Esophagus muscularis mucosa (tissue), 4 donors: ENCODE data around the gene NUFIP1. TPM values are rescaled to one million over a fixed set of nuclear protein-coding genes. Genes with fewer than 3 reads are reported as not detected.
"Not testable (repeated sequence)": the region's sequence is repeated elsewhere in the genome, so short reads cannot be mapped to it uniquely, and the experiment has no call there.

Experiments used
- DNase-seq: peaks from one replicate; pipeline ENCODE4 v3.0.0-alpha.2; 2017; ENCODE audit errors: extremely low spot score
- H3K27ac ChIP-seq, 4 donors: fragments of 200-600 bp; sonication (generic); replicated peaks in 1 of 4; 1 replicate in 3 of 4; 2 replicates in 1 of 4; pipeline ENCODE4 v1.5.1; 2016 to 2019; ENCODE audit warnings: mild to moderate bottlenecking in 1 of 4
- H3K27me3 ChIP-seq, 4 donors: fragments of 200-600 bp; sonication (generic); one replicate each; pipeline versions ENCODE4 v1.5.1 to v1.6.0; 2016 to 2019
- H3K36me3 ChIP-seq, 4 donors: fragments of 200-600 bp; sonication (generic); one replicate each; pipeline ENCODE4 v1.5.1; 2016 to 2019
- H3K4me1 ChIP-seq, 4 donors: fragments of 200-600 bp; sonication (generic); one replicate each; pipeline ENCODE4 v1.5.1; 2016 to 2019
- H3K4me3 ChIP-seq, 4 donors: fragments of 200-600 bp; sonication (generic); 1 replicate in 2 of 4; 2 replicates in 2 of 4; pipeline ENCODE4 v1.5.1; 2016 to 2019; ENCODE audit warnings: mild to moderate bottlenecking in 4 of 4, moderate library complexity in 1 of 4
- H3K9me3 ChIP-seq, 4 donors: fragments of 200-600 bp; sonication (generic); 1 replicate in 3 of 4; 2 replicates in 1 of 4; pipeline ENCODE4 v1.5.1; 2016 to 2019
- EP300 ChIP-seq: sonication (generic); formaldehyde crosslinking; IDR thresholded peaks from one replicate; pipeline ENCODE4 v1.6.1; 2017; ENCODE audit warnings: antibody characterized with exemption
- POLR2A ChIP-seq: fragments of 450-650 bp; IDR thresholded peaks from one replicate; pipeline ENCODE4 v1.6.1; 2017; ENCODE audit warnings: antibody characterized with exemption, moderate library complexity, mild to moderate bottlenecking, low read depth
- POLR2AphosphoS5 ChIP-seq, 2 donors: sonication (generic); formaldehyde crosslinking; IDR thresholded peaks; one replicate each; pipeline ENCODE4 v1.6.1; 2017; ENCODE audit warnings: antibody characterized with exemption in 2 of 2
- WGBS: methylation state at CpG from one replicate; pipeline ENCODE4 v1.1.5; 2018; 5-methylcytosine and 5-hydroxymethylcytosine counted together
- intact Hi-C: fragments of 100-400 bp; cut with DNase I; formaldehyde crosslinking; loops from one replicate; pipeline ENCODE4 v1.15.1; 2023
- total RNA-seq, 4 donors: library from RNA; depleted of rRNA; stranded (reverse); fragments of >200 nt; gene quantifications; one replicate each; pipeline versions ENCODE4 v1.1.0 to v1.2.1, GENCODE V29; 2016
- TF ChIP-seq, protein P1 (sequence below), 3 experiments: fragments of 200-600 bp in 2 of 3; fragments of 450-650 bp in 1 of 3; sonication (generic) in 2 of 3; IDR thresholded peaks; one replicate each; pipeline ENCODE4 v1.5.1; 2017 to 2019; ENCODE audit warnings: antibody characterized with exemption in 3 of 3, mild to moderate bottlenecking in 2 of 3, moderate library complexity in 1 of 3

NUFIP1 gene
- total RNA-seq, 4 donors from 2014 or later = 3.3 to 4.2 (median 3.9) TPM

GRCh38 chr13:45021250-45021649, 32.0 kb upstream of the NUFIP1 start:
- H3K4me1 ChIP-seq = no peaks in the 10 kb centered on the region
- H3K9me3 ChIP-seq = no peaks in the 10 kb centered on the region
- intact Hi-C loops = no loop called here
- no peaks in the 10 kb centered on the region for H3K27me3 ChIP-seq
- no peak overlapping the region for H3K27ac ChIP-seq
- DNase-seq = no peak
- H3K4me3 ChIP-seq = no peak overlapping the region
- peaks cover 29 to 87% (median 47%) of the 10 kb centered on the region in 4 donors for H3K36me3 ChIP-seq
- no peak for TF ChIP-seq POLR2AphosphoS5 (IDR thresholded peaks at IDR 0.05)
- TF ChIP-seq, protein P1, sequence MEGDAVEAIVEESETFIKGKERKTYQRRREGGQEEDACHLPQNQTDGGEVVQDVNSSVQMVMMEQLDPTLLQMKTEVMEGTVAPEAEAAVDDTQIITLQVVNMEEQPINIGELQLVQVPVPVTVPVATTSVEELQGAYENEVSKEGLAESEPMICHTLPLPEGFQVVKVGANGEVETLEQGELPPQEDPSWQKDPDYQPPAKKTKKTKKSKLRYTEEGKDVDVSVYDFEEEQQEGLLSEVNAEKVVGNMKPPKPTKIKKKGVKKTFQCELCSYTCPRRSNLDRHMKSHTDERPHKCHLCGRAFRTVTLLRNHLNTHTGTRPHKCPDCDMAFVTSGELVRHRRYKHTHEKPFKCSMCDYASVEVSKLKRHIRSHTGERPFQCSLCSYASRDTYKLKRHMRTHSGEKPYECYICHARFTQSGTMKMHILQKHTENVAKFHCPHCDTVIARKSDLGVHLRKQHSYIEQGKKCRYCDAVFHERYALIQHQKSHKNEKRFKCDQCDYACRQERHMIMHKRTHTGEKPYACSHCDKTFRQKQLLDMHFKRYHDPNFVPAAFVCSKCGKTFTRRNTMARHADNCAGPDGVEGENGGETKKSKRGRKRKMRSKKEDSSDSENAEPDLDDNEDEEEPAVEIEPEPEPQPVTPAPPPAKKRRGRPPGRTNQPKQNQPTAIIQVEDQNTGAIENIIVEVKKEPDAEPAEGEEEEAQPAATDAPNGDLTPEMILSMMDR (IDR thresholded peaks at IDR 0.05) = no peak
- no peak for TF ChIP-seq EP300
- TF ChIP-seq POLR2A = no peak
- WGBS = 96% methylated on average over 3 of the region's 3 CpGs

DNA sequence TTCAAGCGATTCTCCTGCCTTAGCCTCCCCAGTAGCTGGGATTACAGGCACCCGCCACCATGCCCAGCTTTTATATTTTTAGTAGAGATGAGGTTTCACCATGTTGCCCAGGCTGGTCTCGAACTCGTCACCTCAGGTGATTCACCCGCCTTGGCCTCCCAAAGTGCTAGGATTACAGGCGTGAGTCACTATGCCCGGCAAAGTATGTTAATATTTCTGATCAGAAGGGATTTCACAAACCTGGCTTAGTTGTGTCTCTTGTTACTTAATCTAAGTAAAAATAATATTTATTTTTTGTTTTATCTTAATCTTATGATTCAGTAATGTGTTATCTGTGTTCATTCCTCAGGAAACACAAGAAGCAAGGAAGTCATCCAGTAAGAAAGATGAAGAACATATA, 30.7 kb upstream of the NUFIP1 start:
- intact Hi-C loops, H3K27me3 ChIP-seq, H3K4me3 ChIP-seq, H3K4me1 ChIP-seq, H3K27ac ChIP-seq, H3K9me3 ChIP-seq, DNase-seq: not testable (repeated sequence)
- WGBS = 97% methylated on average over 7 of the region's 7 CpGs
- H3K36me3 ChIP-seq = peaks cover 30 to 89% (median 59%) of the 10 kb centered on the region in 4 donors

- TF ChIP-seq EP300 = no peak
- TF ChIP-seq, protein P1 (IDR thresholded peaks at IDR 0.05) = no peak
- no peak for TF ChIP-seq POLR2AphosphoS5 (IDR thresholded peaks at IDR 0.05)
- TF ChIP-seq POLR2A = no peak
- Histone ChIP-seq H3K4me3 (no peak overlapping the region), H3K27me3 (no peaks in the 10 kb centered on the region), H3K27ac (no peak overlapping the region), H3K4me1 (no peaks in the 10 kb centered on the region), H3K36me3 (peaks cover 39 to 89% (median 63%) of the 10 kb centered on the region in 4 donors), H3K9me3 (no peaks in the 10 kb centered on the region)
- WGBS = 99% methylated on average over 3 of the region's 3 CpGs
- no peak for DNase-seq
- intact Hi-C loops = no loop called here
Observed at GRCh38 chr13:45016792-45017425, 27.6 kb upstream of the NUFIP1 start.

DNA sequence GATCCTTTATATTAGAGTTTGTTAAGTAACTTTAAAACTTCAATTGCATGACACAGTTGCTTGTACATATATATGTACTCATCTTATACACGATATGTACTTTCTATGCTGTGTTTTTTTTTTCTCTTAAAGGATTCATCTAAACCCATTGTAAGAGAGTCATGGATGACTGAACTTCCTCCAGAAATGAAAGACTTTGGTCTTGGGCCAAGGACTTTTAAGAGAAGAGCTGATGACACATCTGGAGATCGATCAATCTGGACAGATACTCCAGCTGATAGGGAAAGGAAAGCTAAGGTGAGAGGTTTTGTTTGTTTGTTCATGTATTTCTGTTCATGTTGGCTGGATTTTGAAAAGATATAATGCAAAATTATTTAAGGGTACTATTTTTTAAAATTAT, 26.0 kb upstream of the NUFIP1 start:
- H3K36me3 ChIP-seq = peaks cover 36 to 89% (median 68%) of the 10 kb centered on the region in 4 donors
- no peaks in the 10 kb centered on the region for H3K27me3 ChIP-seq
- H3K4me1 ChIP-seq = no peaks in the 10 kb centered on the region
- no peaks in the 10 kb centered on the region for H3K9me3 ChIP-seq
- intact Hi-C loops = no loop called here
- H3K4me3 ChIP-seq = no peak overlapping the region
- DNase-seq = no peak
- TF ChIP-seq POLR2A (no peak), EP300 (no peak), POLR2AphosphoS5 (IDR thresholded peaks at IDR 0.05) (no peak)
- TF ChIP-seq, protein P1 (IDR thresholded peaks at IDR 0.05) = no peak
- WGBS = 94% methylated on average over 2 of the region's 2 CpGs
- no peak overlapping the region for H3K27ac ChIP-seq

- no peak overlapping the region for H3K27ac ChIP-seq
- H3K9me3 ChIP-seq = no peaks in the 10 kb centered on the region
- no peaks in the 10 kb centered on the region for H3K27me3 ChIP-seq
- intact Hi-C loops = no loop called here
- no peaks in the 10 kb centered on the region for H3K4me1 ChIP-seq
- DNase-seq = no peak
- H3K36me3 ChIP-seq = peaks cover 32 to 98% (median 68%) of the 10 kb centered on the region in 4 donors
- H3K4me3 ChIP-seq = no peak overlapping the region
- TF ChIP-seq POLR2AphosphoS5 (IDR thresholded peaks at IDR 0.05) (no peak), EP300 (no peak)
- 92% methylated on average over 6 of the region's 6 CpGs for WGBS
Observed at GRCh38 chr13:45011198-45011597, 21.9 kb upstream of the NUFIP1 start.

DNA sequence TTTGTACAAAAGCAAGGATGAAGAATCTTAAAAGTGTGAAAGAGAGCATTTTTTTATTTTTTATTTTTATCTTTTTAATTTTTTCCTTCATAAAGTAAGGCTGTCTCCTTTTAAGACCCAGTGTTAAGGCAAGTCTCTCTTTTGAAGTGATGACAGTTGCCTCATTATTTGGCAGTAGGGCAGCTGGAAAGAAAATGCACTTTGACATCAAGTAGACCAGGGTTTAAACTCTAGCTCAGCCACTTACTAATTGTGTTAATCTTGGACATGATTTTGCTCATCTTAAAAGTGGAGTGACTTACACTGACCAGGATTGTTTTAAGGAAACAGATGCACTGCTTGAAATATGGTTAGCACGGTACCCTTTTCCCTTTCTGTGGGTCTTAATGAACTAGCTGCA, 18.6 kb upstream of the NUFIP1 start:
- WGBS = 80% methylated on average over 1 of the region's 1 CpG
- no peak for TF ChIP-seq POLR2A
- TF ChIP-seq EP300 = no peak
- no peak for TF ChIP-seq POLR2AphosphoS5 (IDR thresholded peaks at IDR 0.05)
- TF ChIP-seq, protein P1 (IDR thresholded peaks at IDR 0.05) = no peak
- intact Hi-C loops = no loop called here
- no peak overlapping the region for H3K4me3 ChIP-seq
- H3K27me3 ChIP-seq = no peaks in the 10 kb centered on the region
- H3K9me3 ChIP-seq = no peaks in the 10 kb centered on the region
- no peaks in the 10 kb centered on the region for H3K4me1 ChIP-seq
- no peak overlapping the region for H3K27ac ChIP-seq
- DNase-seq = no peak
- H3K36me3 ChIP-seq = peaks cover 30 to 92% (median 59%) of the 10 kb centered on the region in 4 donors
